GM19328 (cell line): ENCODE results near the gene KRTAP10-7.
"Not testable (repeated sequence)": the region's sequence is repeated elsewhere in the genome, so short reads cannot be mapped to it uniquely, and the experiment has no call there.

Experiments used
- ATAC-seq: cut with Tn5 transposase; IDR thresholded peaks from one replicate; pipeline ENCODE4 v1.9.1; 2021; ENCODE audit warnings: mild to moderate bottlenecking, moderate library complexity; ENCODE audit not compliant: unreplicated experiment

Gene KRTAP10-7

GRCh38 chr21:44571296-44571695, 29.1 kb upstream of the KRTAP10-7 start:
- no peak for ATAC-seq

DNA sequence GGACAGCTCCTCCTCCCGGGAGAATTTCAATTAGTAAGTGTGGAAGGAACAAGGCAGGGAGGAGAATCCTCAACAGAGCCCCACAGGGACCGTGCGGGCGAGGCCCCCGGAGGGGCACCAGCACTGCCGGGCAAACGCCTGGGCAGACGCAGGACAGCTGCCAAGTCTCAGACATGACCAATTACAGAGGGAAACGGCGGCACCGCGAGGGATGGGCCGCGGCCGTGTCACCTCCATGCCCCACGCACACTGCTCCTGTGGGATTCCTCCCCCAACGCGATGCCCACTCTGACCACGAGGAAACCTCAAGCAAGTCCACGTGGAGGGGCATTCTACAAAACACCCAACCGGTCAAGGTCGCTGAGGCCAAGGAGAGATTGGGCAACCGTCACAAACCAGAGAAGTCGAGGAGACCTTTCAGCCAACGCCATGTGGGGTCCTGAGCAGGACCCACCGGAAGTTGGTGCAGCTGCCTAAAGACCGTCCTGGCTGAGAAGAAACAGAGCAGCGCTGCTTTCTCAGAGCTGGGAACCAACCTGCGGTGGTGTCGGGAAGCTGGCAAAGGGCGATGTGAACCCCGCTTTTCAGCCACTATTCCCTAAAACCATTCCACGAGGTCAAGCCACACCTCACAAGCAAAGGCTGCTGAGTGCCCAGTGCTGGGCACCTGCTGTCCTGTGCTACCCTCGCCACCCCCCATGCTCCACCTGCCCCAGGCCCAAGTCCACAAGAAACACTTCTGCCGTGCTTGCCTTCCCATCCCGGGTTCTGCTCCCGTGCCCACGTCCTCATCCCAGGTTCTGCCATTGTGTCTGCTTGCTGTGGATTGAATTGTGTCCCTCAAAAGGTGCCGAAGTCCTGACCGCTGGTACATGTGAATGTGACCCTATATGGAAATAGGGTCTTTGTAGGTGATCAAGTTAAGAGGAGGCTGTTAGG, 28.3 kb upstream of the KRTAP10-7 start:
- no peak for ATAC-seq

- ATAC-seq, result no peak
These were observed 27.3 kb upstream of the KRTAP10-7 start for GRCh38 chr21:44572959-44573583.

DNA sequence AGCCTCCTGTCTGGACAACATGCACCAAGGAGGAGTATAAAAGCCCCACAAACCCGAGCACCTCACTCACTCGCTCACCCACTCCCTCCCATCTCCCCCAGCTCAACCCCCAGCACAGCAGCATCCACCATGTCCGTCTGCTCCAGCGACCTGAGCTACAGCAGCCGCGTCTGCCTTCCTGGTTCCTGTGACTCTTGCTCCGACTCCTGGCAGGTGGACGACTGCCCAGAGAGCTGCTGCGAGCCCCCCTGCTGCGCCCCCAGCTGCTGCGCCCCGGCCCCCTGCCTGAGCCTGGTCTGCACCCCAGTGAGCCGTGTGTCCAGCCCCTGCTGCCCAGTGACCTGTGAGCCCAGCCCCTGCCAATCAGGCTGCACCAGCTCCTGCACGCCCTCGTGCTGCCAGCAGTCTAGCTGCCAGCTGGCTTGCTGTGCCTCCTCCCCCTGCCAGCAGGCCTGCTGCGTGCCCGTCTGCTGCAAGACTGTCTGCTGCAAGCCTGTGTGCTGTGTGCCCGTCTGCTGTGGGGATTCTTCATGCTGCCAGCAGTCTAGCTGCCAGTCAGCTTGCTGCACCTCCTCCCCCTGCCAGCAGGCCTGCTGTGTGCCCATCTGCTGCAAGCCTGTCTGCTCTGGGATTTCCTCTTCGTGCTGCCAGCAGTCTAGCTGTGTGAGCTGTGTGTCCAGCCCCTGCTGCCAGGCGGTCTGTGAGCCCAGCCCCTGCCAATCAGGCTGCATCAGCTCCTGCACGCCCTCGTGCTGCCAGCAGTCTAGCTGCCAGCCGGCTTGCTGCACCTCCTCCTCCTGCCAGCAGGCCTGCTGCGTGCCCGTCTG, 26.6 kb upstream of the KRTAP10-7 start, which contains the start of gene KRTAP10-4:
Gene KRTAP10-4, plus strand, starts transcription at position 100 of the 827 bp plus-strand sequence. Its CDS starts 30 bp downstream, at position 130.
- ATAC-seq, result not testable (repeated sequence)

DNA sequence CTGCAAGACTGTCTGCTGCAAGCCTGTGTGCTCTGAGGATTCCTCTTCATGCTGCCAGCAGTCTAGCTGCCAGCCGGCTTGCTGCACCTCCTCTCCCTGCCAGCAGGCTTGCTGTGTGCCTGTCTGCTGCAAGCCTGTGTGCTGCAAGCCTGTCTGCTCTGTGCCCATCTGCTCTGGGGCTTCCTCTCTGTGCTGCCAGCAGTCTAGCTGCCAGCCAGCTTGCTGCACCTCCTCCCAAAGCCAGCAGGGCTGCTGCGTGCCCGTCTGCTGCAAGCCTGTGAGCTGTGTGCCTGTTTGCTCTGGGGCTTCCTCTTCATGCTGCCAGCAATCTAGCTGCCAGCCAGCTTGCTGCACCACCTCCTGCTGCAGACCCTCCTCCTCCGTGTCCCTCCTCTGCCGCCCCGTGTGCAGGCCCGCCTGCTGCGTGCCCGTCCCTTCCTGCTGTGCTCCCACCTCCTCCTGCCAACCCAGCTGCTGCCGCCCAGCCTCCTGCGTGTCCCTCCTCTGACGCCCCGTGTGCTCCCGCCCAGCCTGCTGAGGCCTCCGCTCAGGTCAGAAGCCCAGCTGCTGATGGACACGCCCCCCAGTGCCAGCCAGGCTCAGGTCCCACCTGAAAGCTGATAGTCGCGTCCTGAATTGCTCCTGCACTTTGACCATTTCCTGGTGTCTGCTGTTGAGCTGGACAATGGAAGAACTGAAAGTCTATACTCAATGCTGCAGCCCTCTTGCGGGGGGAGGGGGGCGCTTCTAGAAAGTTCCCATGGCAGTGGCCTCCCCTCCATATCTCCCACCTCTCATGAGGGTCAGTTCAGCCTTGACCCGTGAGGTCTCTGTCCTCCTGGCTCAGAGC, 25.7 kb upstream of the KRTAP10-7 start:
- no peak for ATAC-seq

DNA sequence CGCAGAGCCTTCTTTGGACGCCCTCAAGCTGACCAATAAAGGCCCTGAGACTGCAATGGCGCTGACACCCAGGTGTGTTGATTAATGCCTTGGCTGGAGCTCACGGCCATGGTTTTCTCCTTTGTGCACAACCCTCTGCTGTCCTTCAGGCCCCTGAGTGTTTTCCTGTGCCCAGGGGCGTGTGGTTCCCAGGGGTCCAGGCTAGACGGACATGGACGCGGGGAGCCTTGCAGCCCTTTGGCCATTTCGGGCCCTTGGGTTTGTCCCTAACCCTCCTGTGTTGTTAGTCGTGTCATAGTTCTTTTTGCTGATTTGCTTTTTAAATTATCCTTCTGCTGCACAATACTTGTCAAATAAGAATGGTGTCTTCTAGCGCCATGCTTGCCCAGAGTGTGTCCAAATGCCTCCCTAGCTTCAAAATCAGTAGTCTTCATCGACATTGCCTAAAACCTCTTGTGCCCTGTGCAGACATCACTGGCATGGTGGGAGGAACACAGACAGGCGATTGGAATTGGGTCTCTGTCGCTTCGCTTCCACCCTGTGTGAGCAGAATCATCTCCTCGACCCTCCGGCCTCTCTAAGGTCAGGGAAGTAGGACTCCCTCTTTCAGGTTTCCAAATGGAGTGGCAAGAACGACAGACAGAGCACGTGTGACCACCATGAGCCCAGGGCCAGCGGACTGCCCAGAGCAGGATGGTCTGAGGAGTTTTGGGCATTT, 24.9 kb upstream of the KRTAP10-7 start:
- ATAC-seq, result no peak

DNA sequence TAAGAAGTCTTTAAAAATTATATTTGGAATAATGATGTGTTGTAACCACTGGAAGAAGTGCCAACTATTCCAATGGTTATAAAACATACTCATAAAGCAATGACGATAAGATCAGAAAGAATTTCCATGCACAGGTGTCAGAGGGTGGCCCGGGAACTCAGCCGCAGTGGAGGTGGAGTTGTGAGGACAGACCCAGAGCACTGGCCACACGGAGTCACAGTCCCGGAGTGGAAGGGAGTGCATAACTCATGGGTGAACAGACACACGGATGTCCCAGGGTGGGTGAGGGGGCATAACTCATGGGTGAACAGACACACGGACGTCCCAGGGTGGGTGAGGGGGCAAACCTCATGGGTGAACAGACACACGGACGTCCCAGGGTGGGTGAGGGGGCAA, 24.4 kb upstream of the KRTAP10-7 start:
- no peak for ATAC-seq

DNA sequence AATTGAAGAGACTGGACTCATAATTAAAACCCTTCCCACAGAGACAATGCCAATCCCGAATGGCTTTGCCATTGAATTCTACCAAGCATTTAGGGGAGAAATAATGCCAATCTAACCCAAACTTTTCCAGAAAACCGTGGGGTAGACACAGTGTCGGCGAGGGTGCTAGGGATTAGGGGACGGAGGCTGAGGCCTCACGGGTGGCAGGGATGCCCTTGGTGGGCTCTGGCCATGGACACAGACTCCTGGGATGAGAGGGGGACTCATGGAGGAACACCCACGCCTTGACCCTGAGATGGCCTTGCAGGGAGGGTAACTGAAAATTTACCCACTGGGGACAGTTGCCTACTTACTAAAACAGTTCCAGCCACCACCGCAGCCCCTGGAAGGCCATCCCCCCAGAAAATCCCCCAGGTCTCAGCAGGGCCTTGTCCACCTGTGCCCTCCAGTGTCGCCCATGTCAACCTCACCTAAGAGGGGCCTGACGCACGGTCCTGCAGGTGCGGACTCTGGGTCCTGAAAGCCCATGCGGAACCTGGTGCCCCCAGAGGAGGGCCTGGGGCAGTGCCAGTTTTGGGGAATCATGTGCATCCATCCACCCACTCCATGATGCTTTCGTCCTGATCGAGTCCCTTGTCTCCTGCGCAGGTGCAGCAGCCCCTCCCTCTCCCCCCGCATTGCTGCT, 21.9 kb upstream of the KRTAP10-7 start:
- no peak for ATAC-seq

DNA sequence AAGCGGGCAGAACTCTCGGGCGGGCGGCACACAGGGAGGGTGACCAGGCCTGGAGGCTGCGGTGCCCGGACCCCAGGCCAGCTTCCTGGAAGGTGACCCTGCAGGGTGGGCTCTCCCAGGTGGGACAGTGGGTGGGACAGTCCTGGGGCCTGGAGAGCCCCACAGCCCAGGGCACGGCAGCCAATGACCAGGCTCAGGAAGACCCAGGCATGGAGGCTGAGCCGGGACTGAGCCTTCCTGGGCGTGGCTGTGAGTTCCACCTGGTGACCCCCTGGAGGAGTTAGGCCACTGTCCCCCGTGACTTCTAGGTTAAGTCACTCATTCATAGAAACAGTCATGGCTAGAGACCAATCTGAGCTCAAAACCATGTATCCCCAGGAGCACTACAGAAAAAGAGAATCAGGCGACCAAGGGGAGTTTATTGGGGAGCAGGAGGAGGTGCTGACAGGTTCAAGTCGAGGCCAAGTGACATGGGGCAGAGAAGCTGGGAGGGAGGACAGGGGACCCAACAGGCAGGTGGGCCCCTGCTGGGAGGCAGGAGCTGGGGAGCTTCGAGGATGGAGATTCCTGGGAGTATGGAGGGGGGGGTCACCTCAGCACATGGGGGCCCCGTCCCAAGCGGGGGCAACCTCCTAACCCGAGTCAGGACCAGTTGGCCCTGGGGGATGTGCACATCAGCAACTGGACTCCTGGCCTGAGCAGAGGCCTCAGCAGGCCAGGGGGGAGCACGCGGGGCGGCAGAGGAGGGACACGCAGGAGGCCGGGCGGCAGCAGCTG, 21.2 kb upstream of the KRTAP10-7 start:
- no peak for ATAC-seq

DNA sequence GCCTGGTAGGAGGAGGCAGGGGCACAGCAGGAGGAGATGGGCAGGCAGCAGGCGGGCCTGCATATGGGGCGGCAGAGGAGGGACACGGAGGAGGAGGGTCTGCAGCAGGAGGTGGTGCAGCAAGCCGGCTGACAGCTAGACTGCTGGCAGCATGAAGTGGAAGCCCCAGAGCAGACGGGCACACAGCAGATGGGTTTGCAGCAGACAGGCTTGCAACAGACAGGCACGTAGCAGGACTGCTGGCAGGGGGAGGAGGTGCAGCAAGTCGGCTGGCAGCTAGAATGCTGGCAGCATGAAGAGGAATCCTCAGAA, 20.6 kb upstream of the KRTAP10-7 start:
- no peak for ATAC-seq

GRCh38 chr21:44580231-44580821, 20.1 kb upstream of the KRTAP10-7 start, which contains the start of gene KRTAP10-5:
Gene KRTAP10-5, minus strand, starts transcription at chr21:44580604. Its CDS starts 26 bp downstream, at chr21:44580578.
- not testable (repeated sequence) for ATAC-seq

DNA sequence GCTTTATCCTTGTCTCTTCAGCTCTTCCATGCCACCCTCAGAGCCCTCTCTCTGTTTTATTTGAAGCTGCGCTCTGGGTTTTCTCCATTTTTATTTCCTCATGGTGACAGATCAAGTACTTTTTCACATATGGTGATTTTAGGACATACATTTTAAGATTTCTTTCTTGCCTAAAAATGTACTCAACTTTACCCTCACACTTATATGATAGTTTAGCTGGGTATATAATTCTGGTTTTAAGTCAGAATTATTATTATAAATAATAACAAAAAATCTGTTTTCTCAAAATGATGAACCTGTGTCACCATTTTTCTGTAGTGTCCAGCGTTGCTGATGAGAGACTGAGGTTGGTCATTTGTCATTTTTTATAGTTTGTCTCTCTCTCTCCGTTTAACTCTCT, 19.2 kb upstream of the KRTAP10-7 start:
- ATAC-seq, result no peak

DNA sequence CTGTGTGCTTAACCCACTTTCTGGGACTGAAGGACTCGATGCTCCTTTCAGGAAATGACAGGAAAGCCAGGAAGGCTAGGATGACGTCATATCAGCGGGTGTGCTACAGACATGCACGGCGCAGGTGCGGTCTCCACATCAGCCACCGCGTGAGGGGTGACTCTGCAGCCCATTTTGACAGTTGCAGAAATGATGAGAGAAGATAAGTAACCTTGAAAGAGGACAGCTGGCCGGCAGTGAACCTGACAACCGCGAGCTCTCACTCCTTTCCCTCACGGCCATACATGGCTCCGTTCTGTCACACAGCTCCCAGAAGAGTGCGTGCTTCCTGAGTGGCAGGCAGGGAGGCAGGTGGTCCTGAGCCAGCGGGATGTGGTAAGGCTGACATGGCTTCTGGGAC, 18.3 kb upstream of the KRTAP10-7 start:
- ATAC-seq, result no peak

- no peak for ATAC-seq
These were observed 17.2 kb upstream of the KRTAP10-7 start for GRCh38 chr21:44583089-44583799.

GRCh38 chr21:44583800-44584147, 16.6 kb upstream of the KRTAP10-7 start:
- ATAC-seq, result no peak

DNA sequence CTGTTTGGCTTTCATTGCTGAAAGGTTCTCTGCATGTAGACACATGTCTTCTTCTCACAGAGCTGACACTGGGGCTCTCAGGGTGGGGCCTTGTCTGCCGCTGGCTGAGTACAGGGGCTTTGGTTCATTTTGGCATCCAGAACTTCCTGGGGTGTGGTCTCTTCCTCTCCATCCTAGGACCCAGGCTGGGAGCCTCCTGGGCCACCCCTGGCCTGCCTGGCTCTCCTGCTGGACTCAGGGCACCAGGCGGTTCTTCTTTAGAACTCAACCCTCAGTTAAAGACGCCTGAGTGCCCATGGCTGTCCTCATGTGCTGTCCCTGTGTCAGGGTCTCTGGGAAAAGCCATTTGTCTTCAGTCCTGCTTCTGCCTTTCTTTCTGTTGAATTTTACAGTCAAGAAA, 14.5 kb upstream of the KRTAP10-7 start:
- no peak for ATAC-seq

DNA sequence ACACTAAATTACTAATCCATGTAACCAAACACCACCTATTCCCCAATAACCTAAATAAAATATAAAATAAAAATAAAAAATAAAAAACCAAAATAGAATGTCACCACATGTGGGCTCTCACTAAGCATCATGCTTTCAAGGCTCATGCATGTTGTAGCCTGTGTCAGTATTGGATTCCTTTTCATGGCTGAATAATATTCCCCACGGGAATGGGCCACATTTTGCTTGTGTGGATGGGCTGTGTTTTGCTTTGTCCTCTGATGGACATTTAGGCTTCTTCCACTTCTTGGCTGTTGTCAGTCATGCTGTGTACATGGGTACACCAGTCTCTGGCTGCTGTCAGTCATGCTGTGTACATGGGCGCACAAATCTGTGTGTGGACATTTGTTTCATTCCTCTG, 11.3 kb upstream of the KRTAP10-7 start:
- ATAC-seq, result no peak
